Ascending aorta (tissue), 1 donor: ENCODE results near the gene PPM1A. TPM values are rescaled to one million over a fixed set of nuclear protein-coding genes. Genes with fewer than 3 reads are reported as not detected.

Experiments
- total RNA-seq: library from RNA; depleted of rRNA; stranded (reverse); fragments of >200 nt; gene quantifications from one replicate; pipeline ENCODE4 v1.1.0, GENCODE V29; 2016

PPM1A gene
- total RNA-seq, 1 donor from 2014 or later = 25.0 TPM

Other genes with a start within 250 kb of the PPM1A start
- gene PCNX4, start 157.3 kb upstream of the PPM1A start, total RNA-seq = 47.8 TPM
- gene DHRS7, start 83.8 kb upstream of the PPM1A start, total RNA-seq = 34.8 TPM
- gene C14orf39, start 236.8 kb downstream of the PPM1A start, total RNA-seq = 7.9 TPM